HS-27A (cell line): ENCODE data around the gene MERTK.

Experiments used
- DNase-seq: peaks from one replicate; pipeline ENCODE4 v3.0.0-alpha.2; 2012; ENCODE audit warnings: low read depth, missing footprints

Gene MERTK

GRCh38 chr2:111981666-111982065, 83.3 kb downstream of the MERTK start:
- no peak for DNase-seq

GRCh38 chr2:111982822-111983221, 84.4 kb downstream of the MERTK start:
- DNase-seq, result no peak

GRCh38 chr2:111983478-111984212, 85.2 kb downstream of the MERTK start:
- DNase-seq, result no peak

DNA sequence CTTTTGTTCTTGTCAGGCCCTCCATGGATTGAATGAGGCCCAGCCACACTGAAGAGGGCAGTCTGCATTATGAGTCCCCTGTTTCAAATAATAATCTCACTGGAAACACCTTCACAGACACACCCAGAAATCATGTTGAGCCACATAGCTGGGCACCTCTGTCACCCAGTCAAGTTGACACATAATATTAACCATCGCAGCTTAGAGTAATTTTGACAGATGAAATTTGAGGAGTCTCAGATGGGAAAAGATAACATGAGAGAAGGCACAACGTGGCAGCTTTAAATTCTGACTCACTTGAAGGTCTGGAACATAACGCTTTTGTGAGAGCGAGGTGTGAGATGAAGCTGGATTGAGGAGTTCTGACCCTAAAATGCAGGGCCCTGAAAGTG, 85.8 kb downstream of the MERTK start:
- DNase-seq, result no peak

GRCh38 chr2:111985514-111985913, 87.1 kb downstream of the MERTK start:
- DNase-seq, result no peak

- DNase-seq, result no peak
Measured at GRCh38 chr2:111986116-111986900, 87.9 kb downstream of the MERTK start.

DNA sequence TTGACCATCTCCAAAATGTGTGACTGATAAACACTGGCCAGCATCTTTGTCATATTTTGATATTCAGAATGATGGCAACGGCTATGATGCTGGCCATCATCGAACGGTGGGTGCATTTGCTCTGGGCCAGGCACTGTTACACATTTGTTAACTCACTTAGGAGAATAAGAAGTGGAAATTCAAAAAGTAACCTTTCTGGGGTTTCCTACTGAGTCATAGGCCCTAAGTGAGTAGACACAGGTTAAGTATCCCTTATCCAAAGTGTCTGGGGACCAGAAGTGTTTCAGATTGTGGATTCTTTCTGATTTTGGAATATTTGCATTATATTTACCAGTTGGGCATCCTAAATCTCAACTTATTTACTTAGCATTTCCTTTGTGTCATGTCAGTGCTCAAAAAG, 92.0 kb downstream of the MERTK start:
- DNase-seq, result no peak

DNA sequence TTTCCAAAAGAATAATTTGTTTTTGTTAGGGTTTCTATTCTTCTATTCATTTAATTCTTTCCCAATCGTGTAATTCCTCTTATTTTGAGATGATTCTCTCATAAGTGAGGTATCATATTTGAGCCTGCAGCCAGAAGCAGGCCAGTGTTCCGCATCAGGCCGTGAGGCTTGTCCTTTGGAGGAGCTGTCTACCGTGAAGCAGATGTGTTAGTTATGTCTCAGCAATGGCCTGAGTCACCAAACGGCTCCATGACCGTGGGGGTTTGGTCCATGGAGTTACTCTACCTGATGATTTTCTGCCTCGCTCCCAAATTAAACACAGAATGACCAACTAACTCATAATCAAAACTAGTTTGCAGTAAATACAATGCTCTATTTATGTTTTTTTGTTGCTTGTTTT, 92.4 kb downstream of the MERTK start:
- DNase-seq, result no peak

- no peak for DNase-seq
Measured at GRCh38 chr2:111994042-111994441, 95.6 kb downstream of the MERTK start.

GRCh38 chr2:111995148-111995547, 96.7 kb downstream of the MERTK start:
- DNase-seq, result no peak

DNA sequence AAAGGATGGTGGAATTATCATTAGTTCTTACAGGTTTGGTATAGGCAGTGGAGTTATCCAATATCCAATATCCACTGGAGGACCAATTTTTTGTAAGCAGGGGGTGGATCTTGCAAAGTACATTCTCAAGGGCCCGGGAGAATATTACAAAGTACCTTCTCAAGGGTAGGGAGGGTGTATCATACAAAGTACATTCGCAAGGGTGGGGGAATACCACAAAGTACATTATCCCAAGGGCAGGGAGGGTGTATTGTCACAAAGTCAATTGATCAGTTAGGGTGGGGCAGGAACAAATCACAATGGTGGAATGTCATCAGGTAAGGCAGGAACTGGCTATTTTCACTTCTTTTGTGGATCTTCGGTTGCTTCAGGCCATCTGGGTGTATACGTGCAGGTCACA, 101.4 kb downstream of the MERTK start:
- DNase-seq, result no peak

DNA sequence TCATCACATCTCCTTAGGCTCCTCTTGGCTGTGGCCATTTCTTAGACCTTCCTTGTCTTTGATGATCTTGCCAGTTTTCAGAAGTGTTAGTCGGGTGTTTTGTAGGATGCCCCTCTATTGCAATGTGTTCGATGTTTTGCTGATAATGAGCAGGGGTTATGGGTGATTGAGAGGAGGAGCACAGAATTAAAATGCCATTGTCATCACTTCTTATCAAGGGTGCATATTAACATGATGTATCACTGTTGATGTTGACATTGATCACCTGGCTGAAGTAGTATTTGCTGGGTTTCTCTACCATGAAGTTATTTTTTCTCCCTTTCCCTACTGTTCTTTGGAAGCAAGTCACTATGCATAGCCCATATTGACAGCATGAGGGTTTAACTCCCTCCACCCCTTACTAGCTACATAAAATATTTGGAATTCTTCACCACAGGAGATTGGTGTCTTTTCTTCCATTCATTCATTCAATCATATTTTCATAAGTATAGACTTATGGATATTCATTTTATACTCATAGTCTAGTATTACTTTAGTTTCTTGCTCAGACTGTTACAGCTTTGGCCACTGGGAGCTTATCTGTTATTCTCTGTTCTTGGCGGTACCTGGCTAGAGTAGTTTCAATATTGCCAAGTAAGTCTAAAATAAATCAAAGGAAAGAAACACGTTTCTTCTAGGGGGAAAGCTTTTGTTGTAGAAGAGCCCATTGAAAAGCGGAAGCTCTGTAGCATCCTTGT, 102.2 kb downstream of the MERTK start:
- DNase-seq, result no peak

GRCh38 chr2:112001136-112001715, 102.8 kb downstream of the MERTK start:
- no peak for DNase-seq

DNA sequence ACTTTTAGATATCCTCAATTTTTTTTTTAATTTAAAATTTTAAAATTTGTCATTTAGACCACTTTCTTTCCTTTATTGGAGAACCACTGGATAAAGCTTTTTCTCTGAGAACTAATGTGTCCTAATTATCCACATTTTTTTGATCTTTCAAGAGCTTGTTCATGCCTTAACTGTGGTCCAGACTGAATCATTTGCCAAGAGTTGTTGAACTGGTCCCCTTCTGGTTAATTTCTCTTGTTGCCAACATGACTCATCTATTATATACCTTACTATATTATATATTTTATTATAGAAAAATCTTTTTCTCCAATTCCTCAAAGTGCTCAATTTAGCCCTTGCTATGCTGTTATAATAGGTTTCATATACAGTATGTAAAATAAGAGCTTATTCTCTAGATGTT, 103.5 kb downstream of the MERTK start:
- DNase-seq, result no peak

DNA sequence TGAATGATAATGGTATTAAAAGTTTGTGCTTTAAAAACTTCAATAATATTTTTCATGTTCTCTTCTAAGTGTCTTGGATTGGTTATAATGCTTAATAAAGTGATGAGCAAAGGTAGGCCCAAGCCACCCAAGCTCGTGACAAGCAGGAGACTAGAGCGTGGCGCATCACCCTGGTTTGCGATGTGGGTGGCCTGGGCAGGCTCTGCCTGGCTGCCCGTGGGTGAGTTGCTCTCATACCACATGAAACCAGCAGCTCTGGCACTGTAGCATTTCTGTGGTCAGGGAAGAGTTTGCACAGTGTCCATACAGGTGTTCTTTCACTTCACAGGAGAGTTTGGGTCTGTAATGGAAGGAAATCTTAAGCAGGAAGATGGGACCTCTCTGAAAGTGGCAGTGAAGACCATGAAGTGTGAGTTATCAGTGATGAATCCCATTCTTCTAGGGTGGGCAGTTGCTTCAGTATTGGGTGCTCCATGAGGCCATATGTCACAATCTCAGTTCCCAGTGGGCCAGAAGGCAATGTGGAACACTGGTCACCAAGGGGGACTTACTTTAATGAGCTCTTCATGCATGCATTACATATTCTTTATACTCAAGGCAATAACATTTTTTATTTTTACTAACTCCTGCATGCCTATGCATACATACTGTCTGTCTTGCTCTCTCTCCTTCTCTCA, 105.3 kb downstream of the MERTK start:
- DNase-seq, result no peak

- no peak for DNase-seq
Measured at GRCh38 chr2:112004253-112004645, 105.8 kb downstream of the MERTK start.

DNA sequence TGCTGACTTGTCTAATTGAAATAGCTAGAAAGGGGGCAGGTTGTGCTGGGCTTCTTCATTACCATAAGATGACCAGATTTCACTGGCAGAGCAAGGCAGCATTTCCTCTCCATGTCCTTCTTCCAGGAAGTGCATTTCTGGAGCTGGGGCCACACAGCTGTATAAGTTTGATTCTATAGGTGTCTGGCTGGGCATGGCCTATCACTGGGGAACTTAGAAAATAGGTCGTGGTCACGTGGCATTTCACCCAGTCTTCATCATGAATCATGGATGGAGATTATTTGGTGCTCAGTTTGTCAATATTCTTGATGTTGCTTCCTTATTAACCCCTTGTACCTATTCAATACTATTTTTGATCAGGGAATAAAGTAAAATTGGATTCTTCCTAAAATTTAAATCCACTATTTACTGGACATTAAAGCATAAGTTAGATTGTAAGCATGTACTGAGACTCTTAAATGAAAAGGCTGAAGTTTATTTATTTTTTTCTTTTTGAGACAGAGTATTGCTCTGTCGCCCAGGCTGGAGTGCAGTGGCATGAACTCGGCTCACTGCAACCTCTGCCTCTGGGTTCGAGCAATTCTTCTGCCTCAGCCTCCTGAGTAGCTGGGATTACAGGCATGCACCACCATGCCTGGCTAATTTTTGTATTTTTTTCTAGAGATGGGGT, 107.1 kb downstream of the MERTK start:
- no peak for DNase-seq

DNA sequence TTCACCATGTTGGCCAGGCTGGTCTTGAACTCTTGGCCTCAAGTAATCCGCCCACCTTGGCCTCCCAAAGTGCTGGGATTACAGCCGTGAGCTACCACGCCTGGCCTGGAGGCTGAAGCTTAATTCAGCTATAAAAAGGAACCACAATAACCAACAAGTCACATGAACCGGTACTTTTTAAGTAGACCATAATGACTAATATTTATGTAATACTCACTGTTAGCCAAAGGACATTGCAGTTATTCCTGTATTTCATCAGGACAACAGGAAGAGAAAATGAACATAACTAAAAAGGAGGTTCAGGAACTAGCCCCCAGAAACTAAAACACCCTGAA, 107.6 kb downstream of the MERTK start:
- no peak for DNase-seq

DNA sequence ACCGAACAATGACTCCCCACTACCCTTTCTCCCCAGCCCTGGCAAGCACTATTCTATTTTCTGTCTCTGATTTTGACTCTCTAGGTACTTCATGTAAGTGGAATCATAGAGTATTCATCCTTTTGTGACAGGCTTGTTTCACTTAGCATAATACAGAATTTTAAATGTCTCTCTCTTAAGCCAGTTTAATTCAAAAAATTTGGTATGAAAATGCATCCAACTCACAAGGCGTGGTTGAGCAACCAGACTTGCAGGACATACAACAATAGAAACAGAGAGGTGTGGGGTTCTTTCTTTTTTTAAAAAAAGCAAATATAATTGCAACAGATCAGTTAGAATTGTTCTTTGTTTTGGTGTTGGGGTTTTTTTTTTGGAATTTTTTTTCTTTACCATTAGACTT, 109.1 kb downstream of the MERTK start:
- DNase-seq, result no peak

- DNase-seq, result no peak
Measured at GRCh38 chr2:112008910-112009485, 110.6 kb downstream of the MERTK start.

DNA sequence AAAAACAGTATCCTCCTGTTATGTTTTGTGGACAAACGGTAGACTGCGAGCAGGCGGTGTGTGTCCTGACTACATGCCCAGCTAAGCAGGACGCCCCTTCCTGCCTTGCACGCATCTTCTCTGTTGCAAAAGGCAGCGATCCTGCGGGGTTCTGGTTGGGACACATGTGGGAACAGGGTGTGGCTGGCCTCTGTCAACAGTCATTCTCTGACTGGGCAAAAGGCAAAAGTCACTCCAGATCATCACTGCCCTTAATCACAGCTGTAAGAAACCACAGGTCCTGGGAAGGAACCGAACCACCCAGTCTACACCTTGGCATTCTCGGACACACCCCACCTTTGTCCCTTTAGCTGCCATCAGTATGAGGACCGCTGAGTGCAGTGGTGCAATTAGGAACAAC, 112.3 kb downstream of the MERTK start:
- no peak for DNase-seq
